Stimulated activated CD8-positive, alpha-beta memory T cell treated with anti-CD3 and anti-CD28 coated beads, Interleukin-7, amount 100 ng/mL, for 1 hour (primary cell): ENCODE results near the gene SHB.

Source experiments
- DNase-seq, 2 donors: peaks; one replicate each; pipeline ENCODE4 v3.0.0-alpha.2; 2020; ENCODE audit warnings: low read depth in 2 of 2

The SHB gene

GRCh38 chr9:38042626-38043357, 26.2 kb downstream of the SHB start:
- no peak for DNase-seq

DNA sequence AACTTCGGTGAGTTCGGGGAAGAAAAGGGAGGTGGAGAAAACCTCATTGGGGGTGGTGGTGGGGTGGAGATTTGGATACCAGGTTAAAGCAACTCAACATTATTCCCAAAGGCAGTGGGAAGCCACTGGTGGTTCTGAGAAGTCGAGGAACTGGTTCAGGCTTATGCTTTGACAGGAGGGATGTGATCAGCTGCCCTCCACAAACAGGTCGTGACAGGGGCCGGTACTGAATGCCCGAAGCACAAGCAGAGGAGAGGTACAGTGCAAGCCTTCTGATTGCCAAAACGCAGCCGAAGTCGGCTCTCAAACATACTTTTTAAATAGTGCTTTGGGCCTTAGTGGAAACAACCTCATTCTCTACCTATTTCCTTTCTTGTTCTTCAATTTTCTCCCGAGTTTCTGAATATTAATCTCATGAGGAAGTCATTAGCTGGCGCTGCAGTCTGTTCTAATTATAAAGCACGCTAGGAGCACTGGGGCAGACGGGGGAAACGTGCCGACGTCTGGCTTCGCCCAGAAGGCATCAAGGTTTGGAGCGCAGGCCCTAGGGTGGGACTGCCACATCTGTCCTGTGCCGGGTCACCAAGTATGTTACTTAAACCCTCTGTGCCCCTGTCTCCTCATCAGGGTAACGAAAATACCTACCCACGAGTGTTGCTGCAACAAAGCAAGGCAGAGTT, 27.3 kb downstream of the SHB start:
- no peak for DNase-seq

GRCh38 chr9:38039907-38040682, 28.9 kb downstream of the SHB start:
- no peak for DNase-seq

- DNase-seq: no peak
Observed at GRCh38 chr9:38039090-38039906, 29.7 kb downstream of the SHB start.

GRCh38 chr9:38038307-38039089, 30.5 kb downstream of the SHB start:
- no peak for DNase-seq

- no peak for DNase-seq
Observed at GRCh38 chr9:38037981-38038306, 31.1 kb downstream of the SHB start.

GRCh38 chr9:38036359-38037084, 32.5 kb downstream of the SHB start:
- DNase-seq: no peak

- DNase-seq: no peak
Observed at GRCh38 chr9:38035873-38036272, 33.2 kb downstream of the SHB start.

GRCh38 chr9:38033941-38034340, 35.1 kb downstream of the SHB start:
- DNase-seq: no peak

DNA sequence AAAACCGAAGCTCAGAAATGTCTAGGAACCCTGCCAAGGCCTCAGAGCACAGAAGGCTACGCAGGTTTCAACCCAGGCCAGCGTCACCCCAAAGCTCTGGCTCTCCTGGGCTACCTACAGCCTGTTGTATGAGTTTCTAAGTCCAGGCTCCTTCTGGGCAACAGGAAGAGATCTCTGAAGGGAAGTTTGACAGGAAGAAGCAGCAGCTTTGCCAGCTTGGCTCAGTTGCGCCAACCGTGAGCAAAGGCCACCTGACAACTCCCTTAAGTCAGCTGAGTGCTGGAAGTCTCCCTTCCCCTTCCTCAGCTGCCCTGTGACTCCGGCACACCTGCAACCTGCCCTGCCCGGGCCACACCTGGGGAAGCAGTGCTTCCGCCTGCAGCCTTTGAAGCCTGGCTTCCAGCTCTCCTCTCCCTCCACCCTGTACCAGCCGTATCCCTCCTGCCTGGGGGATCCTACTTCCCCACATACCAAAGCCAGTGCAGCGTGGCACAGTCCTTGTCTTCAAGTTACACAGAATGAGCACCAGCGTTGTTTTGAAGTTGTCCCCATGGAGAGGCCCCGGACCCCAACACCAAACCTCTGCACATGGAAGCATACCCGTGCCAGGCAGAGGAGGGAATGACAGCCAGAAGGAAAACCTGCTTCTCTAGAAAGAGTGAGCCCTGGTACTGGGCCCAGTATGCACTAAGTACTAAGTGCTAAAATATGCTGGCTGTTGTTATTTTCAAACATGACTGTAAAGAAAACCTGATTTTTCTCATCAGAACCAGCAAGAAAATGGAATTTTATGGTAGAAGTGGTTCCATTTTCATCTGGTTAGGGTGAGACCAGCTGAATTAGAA, 36.5 kb downstream of the SHB start:
- no peak for DNase-seq

DNA sequence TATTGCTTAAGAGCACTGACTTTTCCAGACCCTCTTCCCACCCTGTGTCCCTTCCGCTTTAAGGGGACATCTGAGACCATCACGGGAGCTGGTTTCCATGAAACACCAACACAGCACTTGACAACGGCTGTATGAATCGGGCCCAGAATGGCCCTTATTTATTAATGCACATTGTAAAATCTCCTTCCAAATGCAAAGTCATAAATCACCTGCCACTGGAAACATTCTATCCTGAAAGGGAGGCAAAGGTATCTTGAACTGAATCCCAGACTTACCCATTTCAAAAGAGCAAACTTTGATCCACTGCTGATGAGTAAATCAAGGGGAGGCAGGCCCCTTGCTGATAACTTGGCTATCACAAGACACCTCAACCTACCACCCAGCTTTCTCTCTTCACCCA, 37.4 kb downstream of the SHB start:
- no peak for DNase-seq

DNA sequence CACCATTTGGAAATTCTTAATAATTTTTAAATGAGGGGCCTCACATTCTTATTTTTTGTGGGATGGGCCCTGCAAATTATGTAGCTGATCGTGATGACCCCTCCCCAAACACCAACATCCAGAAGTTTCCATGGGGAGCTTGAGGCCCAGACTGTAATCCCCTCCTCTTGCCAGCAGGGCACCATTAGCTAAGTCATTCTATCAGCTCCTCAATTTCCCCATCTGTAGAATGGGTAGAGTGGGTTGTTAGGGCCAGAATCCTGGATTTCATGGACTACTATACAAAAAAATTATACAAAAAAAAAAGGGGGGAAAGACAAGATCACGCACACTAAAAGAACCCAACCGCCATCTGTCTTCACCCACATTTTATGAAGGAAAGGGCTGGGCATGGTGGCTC, 38.4 kb downstream of the SHB start:
- DNase-seq: no peak

GRCh38 chr9:38029915-38030638, 39.0 kb downstream of the SHB start:
- no peak for DNase-seq

- DNase-seq: no peak
Observed at GRCh38 chr9:38027714-38028113, 41.3 kb downstream of the SHB start.

- DNase-seq: no peak
Observed at GRCh38 chr9:38026840-38027527, 42.0 kb downstream of the SHB start.

DNA sequence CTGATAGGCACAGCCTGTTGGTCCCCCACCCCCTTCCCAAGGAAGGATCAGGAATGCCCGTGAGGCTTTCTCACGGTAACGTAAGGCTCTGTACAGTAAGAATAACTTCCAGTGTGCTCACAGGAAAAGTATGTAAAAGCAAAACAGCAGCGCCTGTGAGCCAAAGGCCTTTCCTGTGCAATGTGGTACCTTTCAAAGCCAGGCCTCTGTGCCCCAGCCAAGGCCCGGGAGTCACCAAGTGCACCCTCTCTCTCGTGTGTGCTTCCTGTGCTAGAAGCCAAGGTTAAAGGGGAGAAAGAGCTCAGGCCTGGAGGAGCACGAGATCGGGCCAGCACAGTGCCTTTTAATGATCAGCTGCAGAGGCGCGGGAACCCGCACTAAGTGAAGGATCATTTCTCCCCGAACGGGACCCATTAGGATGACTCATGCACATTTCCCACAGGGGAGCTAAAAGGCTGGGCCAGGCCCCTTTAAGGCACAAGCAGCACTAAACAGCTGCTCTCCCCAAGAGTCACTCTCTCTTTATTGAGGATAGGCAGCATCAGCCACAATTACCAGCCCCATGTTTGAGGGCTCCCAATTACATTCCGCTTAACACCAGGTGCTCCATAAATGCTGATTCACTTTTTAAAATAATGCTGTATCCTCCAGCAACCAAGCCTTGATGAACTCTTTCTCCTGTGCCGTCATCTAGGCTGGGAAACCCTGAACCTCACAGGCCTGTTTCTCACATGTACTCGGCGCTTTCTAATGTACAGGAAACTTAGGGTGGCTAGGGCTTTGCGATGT, 42.8 kb downstream of the SHB start:
- DNase-seq: no peak

DNA sequence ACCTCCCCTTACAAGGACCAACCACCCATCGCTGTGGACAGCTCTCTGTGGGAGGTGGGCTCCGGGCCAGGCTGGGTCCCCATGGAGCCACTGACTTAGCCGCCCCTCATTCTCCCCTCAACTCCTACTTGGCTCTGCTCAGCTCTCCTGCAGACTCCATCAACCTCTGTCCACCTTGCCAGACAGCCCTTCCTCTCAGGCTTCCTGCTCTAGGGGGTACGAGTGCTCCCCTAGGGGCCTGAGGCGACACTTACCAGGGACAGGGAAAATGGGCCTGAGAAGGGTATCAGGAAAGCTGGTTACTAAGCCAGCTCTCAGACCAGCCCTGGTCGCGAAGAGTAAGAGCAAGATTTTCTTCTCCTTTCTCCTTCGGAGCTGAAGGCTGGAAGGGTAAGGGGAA, 43.9 kb downstream of the SHB start:
- no peak for DNase-seq
